ENCODE data around the gene BPNT1. TPM values are rescaled to one million over a fixed set of nuclear protein-coding genes. Genes with fewer than 3 reads are reported as not detected.

BPNT1 gene
- total RNA-seq, 1 experiment from 2014 or later, result 25.2 TPM

GRCh38 chr1:220060876-220061275 lies 28.7 kb downstream of the BPNT1 start:
- no peak overlapping the region for H3K27ac ChIP-seq (ENCODE audit: low read depth, low read length)
- H2AFZ ChIP-seq (ENCODE audit: low read depth, low read length, poor library complexity, severe bottlenecking), result no peak overlapping the region
- H3K27me3 ChIP-seq (ENCODE audit: insufficient read depth, low read length), result no peaks in the 10 kb centered on the region
- BruUV-seq (replicated peaks), result no TSS peak
- no peaks in the 10 kb centered on the region for H3K9me3 ChIP-seq (ENCODE audit: control insufficient read depth in 1 of 2, insufficient read depth in 1 of 2, low read depth in 1 of 2, low read length in 2 of 2)
- intact Hi-C loops (cut with micrococcal nuclease), result no loop called here
- peaks cover 3 to 7% of the 10 kb centered on the region in 2 experiments; a peak in 1 of 4 replicates for H3K36me3 ChIP-seq (ENCODE audit: control insufficient read depth in 1 of 2, insufficient read depth in 2 of 2, low read length in 2 of 2)
- no peak for DNase-seq (ENCODE audit: low read depth, low spot score)
- no peaks in the 10 kb centered on the region for H3K79me2 ChIP-seq (ENCODE audit: insufficient read depth, low read length)
- no peaks in the 10 kb centered on the region for H3K9me2 ChIP-seq (ENCODE audit: insufficient read depth)
- ChIA-PET RAD21 (ENCODE audit: low non-redundant PET in 1 of 2, low total read pairs in 2 of 2, uncharacterized antibody in 2 of 2, unreplicated experiment in 2 of 2) (no interaction called here), CTCF (no interaction called here), POLR2A (no interaction called here)
- no peak for ATAC-seq
- H3K4me1 ChIP-seq (ENCODE audit: control insufficient read depth in 1 of 2, insufficient read depth in 2 of 2, low read length in 2 of 2), result no peaks in the 10 kb centered on the region
- H3K9ac ChIP-seq (ENCODE audit: low read length), result no peak overlapping the region
- no peak overlapping the region for H3K4me2 ChIP-seq (ENCODE audit: low read length)
- H3K4me3 ChIP-seq (replicated peaks in 1 of 2; ENCODE audit: low read depth in 1 of 2, low read length in 2 of 2), result no peak overlapping the region
- no peak for TF ChIP-seq CBX3 (IDR thresholded peaks at IDR 0.05; ENCODE audit: low read depth)
- TF ChIP-seq REST (IDR thresholded peaks at IDR 0.05; ENCODE audit: low read depth), result no peak
- TF ChIP-seq POLR2AphosphoS5 (IDR thresholded peaks at IDR 0.05; ENCODE audit: low read depth, low read length), result no peak
- no peak for TF ChIP-seq POLR2A (IDR thresholded peaks at IDR 0.05; ENCODE audit: borderline replicate concordance, extremely low read depth, insufficient read depth, insufficient read length)
- TF ChIP-seq ELF1 (IDR thresholded peaks at IDR 0.05; ENCODE audit: borderline replicate concordance, low read depth), result no peak
- no peak for TF ChIP-seq EZH2 (IDR thresholded peaks at IDR 0.05)
- TF ChIP-seq EGR1 (IDR thresholded peaks at IDR 0.05; ENCODE audit: low read depth), result no peak
- TF ChIP-seq YY1 (IDR thresholded peaks at IDR 0.05; ENCODE audit: extremely low read depth, insufficient replicate concordance, low read depth, low read length), result no peak
- no peak for TF ChIP-seq FOSL1 (IDR thresholded peaks at IDR 0.05; ENCODE audit: low read depth)
- TF ChIP-seq ZBTB33 (IDR thresholded peaks at IDR 0.05; ENCODE audit: extremely low read depth, insufficient replicate concordance, low read length), result no peak
- no peak for TF ChIP-seq ATF3 (IDR thresholded peaks at IDR 0.05)
- no peak for TF ChIP-seq JUND (IDR thresholded peaks at IDR 0.05)
- no peak for TF ChIP-seq EZH2phosphoT487 (IDR thresholded peaks at IDR 0.05; ENCODE audit: borderline replicate concordance)
- TF ChIP-seq CTCF (IDR thresholded peaks at IDR 0.05 in 2 of 3, conservative IDR thresholded peaks at IDR 0.05 in 1 of 3; ENCODE audit: borderline replicate concordance in 1 of 3, insufficient read depth in 1 of 3, low read depth in 2 of 3, low read length in 2 of 3), result no peak
- no peak for TF ChIP-seq ZFX (IDR thresholded peaks at IDR 0.05)
- TF ChIP-seq SRF (IDR thresholded peaks at IDR 0.05; ENCODE audit: low read depth), result no peak
- TF ChIP-seq SIN3A (IDR thresholded peaks at IDR 0.05; ENCODE audit: low read depth), result no peak
- TF ChIP-seq SP1 (IDR thresholded peaks at IDR 0.05; ENCODE audit: low read depth), result no peak
- no peaks in the 10 kb centered on the region for H4K20me1 ChIP-seq (ENCODE audit: insufficient read depth)
